Measurements from ENCODE around the gene SERPINB12.

DNA sequence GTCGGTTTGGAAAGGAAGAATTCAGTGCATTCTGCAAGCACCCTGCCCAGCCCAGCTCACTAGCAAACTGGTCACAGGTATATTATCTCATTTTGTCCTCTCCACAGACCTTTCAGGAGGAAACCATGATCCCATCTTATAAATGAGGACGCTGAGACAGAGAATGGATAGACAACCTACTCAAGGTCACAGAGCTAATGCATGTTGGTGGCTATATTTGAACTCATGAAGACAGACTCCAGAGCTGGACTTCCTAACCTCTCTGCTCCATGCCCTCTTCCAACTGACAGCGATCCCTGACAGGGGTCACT is 35.9 kb upstream of the SERPINB12 start:
- no peak for TF ChIP-seq EP300 (IDR thresholded peaks at IDR 0.05)
- TF ChIP-seq, protein P1, sequence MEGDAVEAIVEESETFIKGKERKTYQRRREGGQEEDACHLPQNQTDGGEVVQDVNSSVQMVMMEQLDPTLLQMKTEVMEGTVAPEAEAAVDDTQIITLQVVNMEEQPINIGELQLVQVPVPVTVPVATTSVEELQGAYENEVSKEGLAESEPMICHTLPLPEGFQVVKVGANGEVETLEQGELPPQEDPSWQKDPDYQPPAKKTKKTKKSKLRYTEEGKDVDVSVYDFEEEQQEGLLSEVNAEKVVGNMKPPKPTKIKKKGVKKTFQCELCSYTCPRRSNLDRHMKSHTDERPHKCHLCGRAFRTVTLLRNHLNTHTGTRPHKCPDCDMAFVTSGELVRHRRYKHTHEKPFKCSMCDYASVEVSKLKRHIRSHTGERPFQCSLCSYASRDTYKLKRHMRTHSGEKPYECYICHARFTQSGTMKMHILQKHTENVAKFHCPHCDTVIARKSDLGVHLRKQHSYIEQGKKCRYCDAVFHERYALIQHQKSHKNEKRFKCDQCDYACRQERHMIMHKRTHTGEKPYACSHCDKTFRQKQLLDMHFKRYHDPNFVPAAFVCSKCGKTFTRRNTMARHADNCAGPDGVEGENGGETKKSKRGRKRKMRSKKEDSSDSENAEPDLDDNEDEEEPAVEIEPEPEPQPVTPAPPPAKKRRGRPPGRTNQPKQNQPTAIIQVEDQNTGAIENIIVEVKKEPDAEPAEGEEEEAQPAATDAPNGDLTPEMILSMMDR (IDR thresholded peaks at IDR 0.05), result no peak
